AG09309 (cell line): ENCODE results near the gene HSPBP1.

Experiments
- DNase-seq: peaks from one replicate; pipeline ENCODE4 v3.0.0-alpha.2; 2010; ENCODE audit warnings: low read depth
- H3K4me3 ChIP-seq: 2 replicates; pipeline ENCODE4 v1.5.1; 2011; ENCODE audit warnings: mild to moderate bottlenecking, low read depth, low read length, moderate library complexity; ENCODE audit not compliant: control insufficient read depth
- CTCF ChIP-seq: IDR thresholded peaks from 2 replicates; pipeline ENCODE4 v1.5.1; 2011; ENCODE audit warnings: mild to moderate bottlenecking, low read depth, low read length, inconsistent platforms; ENCODE audit not compliant: insufficient read depth, control insufficient read depth; ENCODE audit errors: missing control alignments

HSPBP1 gene

DNA sequence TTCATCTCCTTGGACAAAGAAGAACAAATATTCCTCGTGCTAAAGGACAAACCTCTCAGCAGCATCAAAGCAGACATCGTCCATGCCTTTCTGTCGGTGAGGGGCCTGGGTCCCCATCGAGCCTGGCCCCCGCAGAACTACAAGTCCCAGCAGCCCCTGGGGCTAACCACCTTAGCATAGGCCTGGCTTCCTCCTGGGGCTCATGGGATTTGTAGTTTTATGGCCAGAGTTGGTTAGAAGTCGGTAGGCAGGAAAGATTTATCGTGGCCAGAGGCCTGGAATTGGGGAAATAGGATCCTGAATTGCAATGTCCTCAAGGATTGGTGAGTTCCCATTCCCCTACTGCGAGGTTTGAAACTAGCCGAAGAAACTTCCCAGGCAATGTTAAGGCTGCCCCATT lies 25.6 kb upstream of the HSPBP1 start:
- DNase-seq, result no peak
- H3K4me3 ChIP-seq, result no peak overlapping the region
- no peak for TF ChIP-seq CTCF

DNA sequence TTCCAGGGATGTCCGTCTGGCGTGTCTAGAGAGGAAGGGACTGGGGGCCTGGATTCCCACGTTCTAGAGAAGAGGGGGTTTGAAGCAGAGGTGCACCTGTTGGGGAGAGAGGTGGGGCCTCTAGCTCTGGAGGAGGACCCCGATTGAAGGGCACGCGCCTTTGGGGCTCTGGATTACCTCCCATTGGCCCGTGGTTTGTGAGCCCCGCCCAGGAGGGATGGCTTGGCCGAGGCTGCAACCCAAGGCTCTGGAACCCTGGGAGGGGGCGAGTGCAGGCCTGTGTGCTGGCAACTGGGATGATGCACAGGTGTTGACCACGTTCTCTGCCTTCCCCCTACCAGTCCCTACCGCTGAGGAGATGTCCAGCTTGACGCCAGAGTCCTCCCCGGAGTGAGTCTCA lies 25.1 kb upstream of the HSPBP1 start:
- no peak for DNase-seq
- H3K4me3 ChIP-seq, result no peak overlapping the region
- no peak for TF ChIP-seq CTCF

DNA sequence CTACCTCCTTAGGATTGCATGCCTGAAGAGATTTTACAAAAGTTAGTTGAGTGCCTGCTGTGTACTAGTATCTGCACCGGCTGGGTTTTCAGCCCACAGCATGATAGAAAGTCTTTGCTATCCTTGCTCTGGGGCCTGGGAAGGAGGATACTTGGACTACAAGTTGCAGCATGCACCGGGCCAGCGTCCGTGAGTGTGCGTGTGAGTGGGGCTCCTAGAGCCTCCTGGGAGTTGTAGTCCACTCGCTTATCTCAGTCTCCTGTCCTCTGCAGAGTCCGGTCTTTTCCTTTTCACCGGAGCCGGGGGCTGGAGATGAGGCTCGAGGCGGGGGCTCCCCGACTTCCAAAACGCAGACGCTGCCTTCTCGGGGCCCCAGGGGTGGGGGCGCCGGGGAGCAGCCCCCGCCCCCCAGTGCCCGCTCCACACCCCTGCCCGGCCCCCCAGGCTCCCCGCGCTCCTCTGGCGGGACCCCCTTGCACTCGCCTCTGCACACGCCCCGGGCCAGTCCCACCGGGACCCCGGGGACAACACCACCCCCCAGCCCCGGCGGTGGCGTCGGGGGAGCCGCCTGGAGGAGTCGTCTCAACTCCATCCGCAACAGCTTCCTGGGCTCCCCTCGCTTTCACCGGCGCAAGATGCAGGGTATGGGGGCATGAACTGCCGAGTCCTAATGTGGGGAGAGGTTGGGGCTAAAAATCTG lies 24.5 kb upstream of the HSPBP1 start:
- no peak for TF ChIP-seq CTCF
- H3K4me3 ChIP-seq, result no peak overlapping the region
- DNase-seq, result no peak

GRCh38 chr19:55303477-55303876 lies 23.6 kb upstream of the HSPBP1 start:
- no peak for DNase-seq
- no peak for TF ChIP-seq CTCF
- no peak overlapping the region for H3K4me3 ChIP-seq

- TF ChIP-seq CTCF, result no peak
- peak overlapping the region; percentile 43 for H3K4me3 ChIP-seq
These were observed 22.4 kb upstream of the HSPBP1 start for GRCh38 chr19:55302318-55302703.

DNA sequence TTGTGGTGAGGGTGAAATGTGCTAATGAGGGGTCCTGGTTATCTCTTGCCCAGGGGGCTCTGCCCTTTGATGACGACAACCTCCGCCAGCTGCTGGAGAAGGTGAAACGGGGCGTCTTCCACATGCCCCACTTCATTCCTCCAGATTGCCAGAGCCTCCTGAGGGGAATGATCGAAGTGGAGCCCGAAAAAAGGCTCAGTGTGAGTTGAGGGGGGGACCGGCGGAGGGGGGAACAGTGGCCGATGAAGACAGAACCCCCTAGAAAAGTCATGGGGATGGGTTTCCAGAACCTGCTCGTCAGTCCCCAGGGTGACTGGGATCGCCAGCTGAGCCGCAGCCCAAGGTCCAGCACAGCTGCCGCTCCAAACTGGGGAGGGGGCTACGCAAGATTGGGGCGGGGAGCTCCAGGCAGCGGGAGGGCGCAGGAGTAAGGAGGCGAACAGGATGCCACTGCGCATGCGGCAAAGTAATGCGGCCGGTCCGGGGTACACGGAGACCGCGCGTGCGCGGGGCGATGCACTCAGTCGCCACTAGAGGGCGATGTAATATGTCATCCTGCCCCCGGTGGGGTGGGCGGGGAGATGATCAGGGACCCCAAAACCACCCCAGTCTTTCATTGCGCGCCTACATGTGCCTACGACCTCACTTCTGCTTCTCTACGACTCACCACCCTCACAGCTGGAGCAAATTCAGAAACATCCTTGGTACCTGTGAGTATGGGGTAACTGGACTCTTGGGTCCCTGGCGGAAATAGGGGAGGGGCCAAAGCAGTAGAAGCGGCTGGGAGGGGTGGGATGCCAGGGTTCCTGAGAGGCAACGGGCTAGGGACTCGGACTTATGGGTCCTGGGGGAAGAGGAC lies 21.8 kb upstream of the HSPBP1 start:
- no peak for DNase-seq
- TF ChIP-seq CTCF, result peak; percentile 86
- H3K4me3 ChIP-seq, result peak overlapping the region; percentile 43

More at GRCh38 chr19:55302318-55302703, 22.4 kb upstream of the HSPBP1 start:
- no peak for DNase-seq
